Epithelial cell of esophagus (primary cell): ENCODE data around the gene ALPI.
A peak's percentile ranks its signal among the peaks of the same experiment; 100 is the strongest.
"Not testable (repeated sequence)": the region's sequence is repeated elsewhere in the genome, so short reads cannot be mapped to it uniquely, and the experiment has no call there.

Source experiments
- DNase-seq: peaks from one replicate; pipeline ENCODE4 v3.0.0; 2010; ENCODE audit warnings: low read depth
- H3K4me3 ChIP-seq: 2 replicates; pipeline ENCODE4 v1.5.1; 2011; ENCODE audit warnings: mild to moderate bottlenecking, low read length, control low read depth
- TF ChIP-seq, protein P1 (sequence below): IDR thresholded peaks from 2 replicates; pipeline ENCODE4 v1.5.1; 2011; ENCODE audit warnings: low read depth, mild to moderate bottlenecking, low read length, control low read depth, inconsistent platforms; ENCODE audit not compliant: insufficient read depth; ENCODE audit errors: missing control alignments

ALPI gene

DNA sequence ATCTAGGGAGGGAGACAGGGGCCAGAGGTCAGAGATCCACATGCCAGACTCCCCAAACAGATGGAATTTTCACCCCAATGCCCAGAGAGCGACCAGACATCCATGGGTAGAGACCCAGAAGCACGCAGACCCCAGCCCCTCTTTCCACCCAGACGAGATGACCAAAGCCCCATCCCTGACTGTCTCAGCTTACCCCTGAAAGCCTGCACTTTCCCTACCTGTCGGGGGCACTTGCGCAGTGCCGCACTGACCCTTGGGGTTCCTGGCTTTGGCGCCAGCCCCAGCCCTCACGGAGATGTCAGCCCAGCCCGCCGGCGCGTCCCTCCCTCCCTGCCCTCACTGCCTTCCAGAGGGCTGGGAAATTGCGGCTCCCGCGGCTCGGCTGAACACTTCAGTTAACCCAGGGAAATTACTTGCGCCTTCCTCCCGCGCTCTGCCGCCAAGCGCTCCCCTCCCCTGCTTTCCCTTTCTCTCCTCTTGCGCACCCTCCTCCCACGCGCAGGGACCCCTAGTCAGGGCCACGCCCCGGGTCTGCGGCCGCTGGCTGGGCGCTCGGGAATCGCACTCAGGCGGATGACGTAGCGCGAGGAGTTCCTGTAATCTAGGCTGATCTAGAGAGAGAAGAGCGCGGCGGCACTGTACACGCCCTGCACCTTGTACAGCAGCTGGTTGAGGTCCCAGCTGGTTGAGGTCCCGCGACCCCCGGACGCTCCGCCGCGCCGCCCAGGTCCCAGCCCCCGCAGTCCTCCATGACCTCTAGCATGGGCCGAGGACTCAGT is 37.3 kb upstream of the ALPI start:
- peak; percentile 58 for DNase-seq

GRCh38 chr2:232419245-232420072 is 36.5 kb upstream of the ALPI start:
- peak; percentile 14 for DNase-seq
- TF ChIP-seq, protein P1, sequence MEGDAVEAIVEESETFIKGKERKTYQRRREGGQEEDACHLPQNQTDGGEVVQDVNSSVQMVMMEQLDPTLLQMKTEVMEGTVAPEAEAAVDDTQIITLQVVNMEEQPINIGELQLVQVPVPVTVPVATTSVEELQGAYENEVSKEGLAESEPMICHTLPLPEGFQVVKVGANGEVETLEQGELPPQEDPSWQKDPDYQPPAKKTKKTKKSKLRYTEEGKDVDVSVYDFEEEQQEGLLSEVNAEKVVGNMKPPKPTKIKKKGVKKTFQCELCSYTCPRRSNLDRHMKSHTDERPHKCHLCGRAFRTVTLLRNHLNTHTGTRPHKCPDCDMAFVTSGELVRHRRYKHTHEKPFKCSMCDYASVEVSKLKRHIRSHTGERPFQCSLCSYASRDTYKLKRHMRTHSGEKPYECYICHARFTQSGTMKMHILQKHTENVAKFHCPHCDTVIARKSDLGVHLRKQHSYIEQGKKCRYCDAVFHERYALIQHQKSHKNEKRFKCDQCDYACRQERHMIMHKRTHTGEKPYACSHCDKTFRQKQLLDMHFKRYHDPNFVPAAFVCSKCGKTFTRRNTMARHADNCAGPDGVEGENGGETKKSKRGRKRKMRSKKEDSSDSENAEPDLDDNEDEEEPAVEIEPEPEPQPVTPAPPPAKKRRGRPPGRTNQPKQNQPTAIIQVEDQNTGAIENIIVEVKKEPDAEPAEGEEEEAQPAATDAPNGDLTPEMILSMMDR, result no peak
- H3K4me3 ChIP-seq, result no peak overlapping the region

More for the DNA sequence above, 37.3 kb upstream of the ALPI start:
- H3K4me3 ChIP-seq, result no peak overlapping the region
- TF ChIP-seq, protein P1, result no peak

DNA sequence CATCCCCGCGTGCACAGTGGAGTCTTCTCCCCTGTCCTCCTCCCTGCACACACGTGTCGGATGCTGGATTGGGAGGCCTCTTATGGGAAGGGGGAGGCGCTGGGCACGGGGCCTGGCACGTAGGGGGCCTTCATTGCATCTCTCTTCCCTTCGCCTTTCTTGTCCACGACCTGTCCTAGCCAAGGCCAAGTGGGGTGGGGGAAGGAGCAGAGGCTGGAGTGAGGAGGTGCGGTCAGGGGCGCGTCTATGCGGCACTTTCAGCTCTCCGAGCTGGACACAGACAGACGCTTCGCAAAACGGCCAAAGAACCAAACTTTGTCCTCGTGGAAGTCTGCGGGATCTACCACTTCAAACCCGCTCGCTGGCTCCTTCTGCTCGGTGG is 35.9 kb upstream of the ALPI start:
- TF ChIP-seq, protein P1, result no peak
- no peak for DNase-seq
- no peak overlapping the region for H3K4me3 ChIP-seq

- peak; percentile 35 for DNase-seq
- no peak overlapping the region for H3K4me3 ChIP-seq
- TF ChIP-seq, protein P1, result no peak
Observed at GRCh38 chr2:232420463-232421188, 35.3 kb upstream of the ALPI start.

DNA sequence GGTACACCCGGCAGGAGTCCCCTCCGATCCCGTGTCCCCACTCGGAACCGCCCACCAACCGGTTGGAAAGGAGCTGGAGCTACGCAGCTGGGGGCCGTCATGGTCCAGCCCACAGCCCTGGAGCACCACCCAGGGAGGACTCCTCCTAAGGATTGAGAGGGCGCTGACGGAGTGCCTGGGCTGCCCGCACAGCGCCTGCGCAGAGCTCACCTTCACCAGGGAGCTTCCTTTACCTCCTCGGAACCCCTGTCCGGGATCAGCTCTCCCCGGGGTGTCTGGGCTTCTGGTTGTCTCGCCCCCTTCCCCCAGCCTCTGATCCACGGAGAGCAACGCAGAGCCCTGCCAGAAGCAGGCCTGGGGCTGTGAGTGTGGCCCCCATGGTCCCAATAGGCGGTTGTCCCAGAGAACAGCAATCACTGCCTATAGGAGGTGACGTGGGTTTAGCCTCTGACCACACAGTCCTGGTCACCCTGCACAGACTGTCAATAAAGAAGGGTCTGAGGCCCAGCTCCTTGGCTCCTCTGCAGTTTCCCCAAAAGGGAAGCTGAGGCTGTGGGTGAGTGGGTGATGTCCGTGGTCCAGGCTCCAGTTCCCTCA is 34.7 kb upstream of the ALPI start:
- no peak overlapping the region for H3K4me3 ChIP-seq
- TF ChIP-seq, protein P1, result no peak
- DNase-seq, result no peak

- no peak overlapping the region for H3K4me3 ChIP-seq
- no peak for DNase-seq
- TF ChIP-seq, protein P1, result no peak
Observed at GRCh38 chr2:232422051-232422450, 33.9 kb upstream of the ALPI start.

GRCh38 chr2:232422996-232423395 is 33.0 kb upstream of the ALPI start:
- DNase-seq, H3K4me3 ChIP-seq: not testable (repeated sequence)

- not testable (repeated sequence) for H3K4me3 ChIP-seq, DNase-seq
Observed at GRCh38 chr2:232423407-232423806, 32.5 kb upstream of the ALPI start.
